Occipital lobe (tissue), 2 donors: ENCODE measurements around the gene PTRH1. TPM values are rescaled to one million over a fixed set of nuclear protein-coding genes. Genes with fewer than 3 reads are reported as not detected.
A peak's percentile ranks its signal among the peaks of the same experiment; 100 is the strongest.

Experiments used
- DNase-seq: peaks from one replicate; lab custom pipeline; 2025; lab: John Stamatoyannopoulos, UW
- total RNA-seq: library from RNA; depleted of rRNA; stranded (reverse); fragments of >200 nt; gene quantifications from one replicate; pipeline ENCODE4 v1.2.3, GENCODE V29; 2014

Gene PTRH1
- total RNA-seq, 1 donor from 2014 or later = 5.0 TPM

DNA sequence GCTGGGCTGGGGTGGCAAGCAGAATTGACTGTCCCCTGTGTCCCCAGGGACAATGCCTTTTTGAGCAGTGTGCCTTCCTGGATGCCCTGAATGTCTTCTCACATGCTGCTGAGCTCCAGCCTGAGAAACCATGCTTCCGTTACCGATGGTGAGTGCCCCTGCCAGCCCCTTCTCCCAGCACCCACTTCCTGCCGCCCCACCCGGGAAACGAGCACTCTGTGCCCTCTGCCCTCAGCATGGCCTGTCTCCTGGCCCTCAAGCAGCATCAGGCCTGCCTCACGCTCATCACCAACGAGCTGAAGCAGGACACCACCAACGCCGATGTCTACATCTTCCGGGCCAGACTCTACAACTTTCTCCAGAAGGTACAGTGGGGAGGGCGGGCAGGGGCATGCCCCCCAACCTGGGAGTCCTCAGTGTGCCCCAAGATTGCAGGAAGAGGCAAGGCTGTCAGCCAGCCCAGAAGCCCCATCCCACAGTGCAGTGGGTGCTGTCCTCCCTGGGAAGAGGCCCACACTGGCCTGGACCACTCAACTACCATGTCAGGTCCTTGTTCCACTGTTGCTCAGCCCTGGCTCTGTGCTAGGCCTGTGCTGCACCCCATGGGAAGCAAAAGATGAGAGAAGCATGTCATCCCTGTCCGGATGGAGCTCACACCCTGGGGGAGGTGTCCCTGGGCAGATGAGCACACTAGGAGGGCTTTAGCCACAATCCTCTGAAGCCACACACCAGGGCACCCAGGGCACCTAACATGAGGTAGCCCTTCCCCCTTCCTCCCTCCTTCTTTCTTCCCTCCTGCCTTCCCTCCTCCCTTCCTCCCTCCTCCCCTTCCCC lies 4.8 kb upstream of the PTRH1 start:
- no peak for DNase-seq

GRCh38 chr9:127717766-127718165 lies 2.3 kb upstream of the PTRH1 start:
- no peak for DNase-seq

- no peak for DNase-seq
Observed at GRCh38 chr9:127716412-127716811, 949 bp upstream of the PTRH1 start.

GRCh38 chr9:127714951-127715469 lies 453 bp downstream of the PTRH1 start:
- DNase-seq = no peak

- DNase-seq = no peak
Observed at GRCh38 chr9:127714020-127714750, 1.3 kb downstream of the PTRH1 start.

GRCh38 chr9:127712867-127713266 lies 2.6 kb downstream of the PTRH1 start:
- DNase-seq = no peak

DNA sequence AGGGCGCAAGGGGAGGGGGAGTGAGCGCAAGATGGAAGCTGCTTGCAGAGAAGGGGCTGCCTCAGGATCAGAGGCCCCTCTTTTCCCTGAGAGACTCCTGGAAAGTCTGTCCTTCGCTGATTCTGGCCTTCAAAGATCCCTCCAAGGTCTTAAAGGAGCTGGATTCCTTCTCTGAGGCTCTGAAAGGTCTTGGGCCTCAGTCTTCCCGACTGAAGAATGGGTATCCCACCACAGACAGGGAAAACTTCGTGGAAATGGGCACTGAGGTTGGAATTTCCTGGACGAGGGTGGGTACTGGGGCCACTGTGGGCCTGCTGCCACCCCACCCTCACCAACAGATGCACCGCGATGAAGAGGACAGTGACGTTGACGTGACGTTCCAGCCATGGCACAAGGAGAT lies 3.1 kb downstream of the PTRH1 start:
- no peak for DNase-seq

GRCh38 chr9:127711831-127712274 lies 3.6 kb downstream of the PTRH1 start:
- DNase-seq = no peak

- no peak for DNase-seq
Observed at GRCh38 chr9:127711226-127711701, 4.2 kb downstream of the PTRH1 start.

- DNase-seq = no peak
Observed at GRCh38 chr9:127710204-127710783, 5.2 kb downstream of the PTRH1 start.

DNA sequence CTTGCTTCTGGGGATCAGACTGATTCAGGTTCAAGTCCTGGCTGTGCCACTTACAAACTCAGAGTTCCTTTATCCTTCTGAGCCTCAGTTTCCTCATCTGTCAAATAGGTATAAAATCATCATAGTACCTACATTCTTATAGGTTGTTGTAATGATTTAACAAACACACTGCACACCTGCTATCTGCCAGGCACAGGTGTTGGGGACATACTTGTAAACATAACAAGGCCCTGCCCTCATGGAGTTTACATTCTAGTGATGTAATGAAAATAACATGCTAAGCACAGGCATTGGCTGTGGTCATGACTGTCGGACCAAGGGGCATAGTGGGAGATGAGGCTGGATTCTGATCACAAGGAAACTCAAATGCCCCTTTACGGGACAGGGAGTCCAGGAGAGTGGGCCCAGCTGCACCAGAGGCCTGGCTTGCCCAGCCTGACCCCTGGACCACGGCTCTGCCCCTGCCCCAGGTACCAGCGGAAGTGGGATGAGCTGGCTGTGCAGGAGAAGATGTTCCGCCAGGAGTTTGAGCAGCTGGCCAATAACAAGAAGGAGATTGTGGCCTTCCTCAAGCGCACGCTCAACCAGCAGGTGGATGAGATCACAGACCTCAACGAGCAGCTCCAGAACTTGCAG lies 6.4 kb downstream of the PTRH1 start:
- DNase-seq = no peak

DNA sequence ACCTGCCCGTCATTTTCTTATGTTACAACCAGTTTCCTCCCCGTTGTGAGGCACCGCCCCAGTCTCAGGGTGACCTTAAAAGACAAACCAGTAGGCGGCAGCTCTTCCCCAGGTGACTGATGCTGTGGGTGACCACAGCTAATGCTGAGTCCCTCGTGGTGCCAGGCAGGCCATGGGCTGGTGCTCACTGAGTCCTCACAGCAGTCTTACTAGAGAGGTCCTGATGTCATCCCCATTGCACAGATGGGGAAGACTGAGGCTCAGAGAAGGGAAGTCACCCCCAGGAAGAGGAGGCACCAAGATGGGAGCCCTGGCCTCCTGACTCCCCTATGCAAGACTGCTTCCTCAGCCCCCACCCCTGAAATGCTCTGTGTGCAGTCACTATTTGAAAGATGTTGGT lies 7.7 kb downstream of the PTRH1 start:
- no peak for DNase-seq

DNA sequence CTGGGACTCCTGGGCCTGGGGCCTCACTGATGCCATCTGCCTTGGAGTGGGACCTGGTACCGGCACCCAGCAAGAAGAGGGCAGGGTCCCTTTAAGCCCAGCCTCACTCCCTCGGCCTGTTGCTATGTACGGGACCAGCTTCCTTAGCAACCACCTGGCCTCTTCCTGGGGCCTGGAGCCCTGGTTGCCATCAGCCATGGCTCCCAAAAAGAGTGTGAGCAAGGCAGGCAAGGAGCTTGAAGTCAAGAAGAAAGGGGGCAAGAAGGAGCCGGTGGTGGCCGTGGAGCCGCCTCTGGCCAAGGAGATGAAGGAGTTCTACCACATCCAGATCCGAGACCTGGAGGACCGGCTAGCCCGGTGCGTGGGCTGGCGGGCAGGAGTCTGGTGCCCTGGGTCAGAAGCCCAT lies 8.6 kb downstream of the PTRH1 start, which contains the start of gene CFAP157:
Gene CFAP157 (plus strand): TSS at position 153 of the 406 bp plus-strand sequence. CDS start 44 bp downstream, at position 197.
- no peak for DNase-seq

DNA sequence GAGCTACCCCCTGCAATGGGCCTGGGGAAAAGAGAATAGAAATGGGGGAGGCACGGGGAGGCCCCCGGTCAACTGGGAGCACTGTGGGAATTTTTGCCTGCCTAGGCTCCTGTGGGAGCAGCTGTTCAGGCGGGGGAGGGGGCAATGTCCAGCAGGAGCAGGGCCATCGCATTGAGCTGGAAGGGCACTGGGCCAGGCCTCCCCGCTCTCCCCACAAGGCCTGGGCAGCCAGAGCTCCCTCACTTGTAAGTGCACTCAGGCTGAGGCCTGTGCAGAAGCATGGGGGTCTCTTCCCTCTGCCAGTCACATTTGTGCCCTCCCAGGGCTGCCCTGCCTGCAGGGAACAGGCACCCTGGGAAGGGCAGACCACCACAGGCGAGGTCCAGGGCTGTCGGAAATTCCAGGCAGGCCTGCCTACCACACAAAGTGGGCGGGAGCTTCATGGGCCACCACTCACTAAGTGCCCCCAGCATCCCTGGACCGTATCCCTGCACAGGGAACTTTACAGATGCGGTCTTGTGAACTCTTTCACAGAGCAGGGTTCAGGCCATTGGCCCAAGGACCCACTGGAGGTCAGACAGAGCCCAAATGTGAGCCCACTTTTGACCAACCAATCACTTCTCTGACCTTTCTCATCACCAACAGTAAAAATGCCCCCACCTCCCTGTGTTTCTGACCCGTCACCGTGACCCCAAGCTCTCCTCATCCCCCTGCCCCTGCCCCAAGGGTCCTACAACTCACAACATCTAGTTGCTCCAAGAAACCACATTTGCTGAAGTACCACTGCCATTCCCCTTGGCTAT lies 9.7 kb downstream of the PTRH1 start:
- no peak for DNase-seq

DNA sequence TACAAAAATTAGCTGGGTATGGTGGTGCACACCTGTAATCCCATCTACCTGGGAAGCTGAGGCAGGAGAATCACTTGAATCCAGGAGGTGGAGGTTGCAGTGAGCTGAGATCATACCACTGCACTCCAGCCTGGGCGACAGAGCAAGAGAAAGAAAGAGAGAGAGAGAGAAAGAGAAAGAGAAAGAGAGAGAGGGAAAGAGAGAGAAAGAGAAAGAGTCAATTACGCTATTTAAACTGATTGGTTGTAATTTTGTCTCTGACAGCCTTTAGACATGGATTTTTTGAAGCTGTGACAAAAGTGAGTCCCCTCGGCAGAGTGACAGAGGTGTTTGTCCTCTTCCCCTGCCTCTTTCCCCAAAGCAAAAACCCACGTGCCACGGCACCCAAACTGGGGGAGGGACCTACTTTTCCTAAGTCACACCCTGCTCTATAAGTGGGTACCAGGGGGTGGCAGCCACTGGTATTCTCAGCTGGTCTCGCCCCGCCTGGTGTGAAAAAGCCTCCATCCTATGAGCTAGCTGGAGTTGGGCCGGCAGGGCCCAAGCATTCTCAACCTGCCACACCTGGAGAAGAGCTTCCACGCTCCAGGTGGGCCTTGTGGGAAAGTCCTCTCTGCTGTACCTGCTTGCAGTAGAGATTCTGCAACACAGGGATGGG lies 12.0 kb downstream of the PTRH1 start:
- peak; percentile 24 for DNase-seq

- DNase-seq = no peak
Observed at GRCh38 chr9:127700594-127701255, 14.7 kb downstream of the PTRH1 start.

DNA sequence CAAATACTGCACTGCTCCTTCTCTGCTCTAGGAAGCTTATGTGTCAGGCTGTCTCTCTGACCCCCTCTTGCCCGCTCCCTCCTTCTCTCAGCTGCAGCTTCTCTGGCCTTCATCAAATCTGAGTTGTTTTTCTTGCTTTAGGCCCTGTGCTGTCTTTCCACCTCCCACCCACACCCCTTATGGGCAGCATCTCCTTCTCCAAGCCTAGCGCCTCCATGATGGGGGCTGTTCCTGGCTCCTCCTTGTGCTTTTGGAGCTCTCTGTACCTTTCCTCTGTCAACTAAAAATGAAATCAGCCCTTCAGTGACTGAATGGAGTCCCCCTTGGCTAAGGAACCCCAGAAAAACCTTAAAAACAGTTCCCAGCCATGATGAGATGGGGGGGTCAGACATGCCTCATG lies 15.3 kb downstream of the PTRH1 start:
- DNase-seq = peak; percentile 31

GRCh38 chr9:127698985-127699670 lies 16.3 kb downstream of the PTRH1 start:
- DNase-seq = peak; percentile 98

DNA sequence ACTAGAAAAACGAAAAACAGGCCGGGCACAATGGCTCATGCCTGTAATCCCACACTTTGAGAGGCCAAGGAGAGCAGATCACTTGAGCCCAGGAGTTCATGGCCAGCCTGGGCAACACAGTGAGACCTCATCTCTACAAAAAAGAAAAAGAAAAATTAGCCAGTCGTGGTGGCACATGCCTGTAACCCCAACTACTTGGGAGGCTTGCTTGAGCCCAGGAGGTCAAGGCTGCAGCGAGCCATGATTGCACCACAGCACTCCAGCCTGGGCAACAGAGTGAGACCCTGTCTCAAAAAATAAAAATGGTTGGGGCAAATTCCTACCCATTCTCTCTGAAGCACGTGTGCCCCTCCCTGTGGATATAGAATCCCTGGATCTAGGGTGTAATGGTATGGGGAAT lies 17.1 kb downstream of the PTRH1 start:
- DNase-seq = no peak
